Breast epithelium (tissue), 4 donors: Measurements from ENCODE around the gene SIL1. TPM values are rescaled to one million over a fixed set of nuclear protein-coding genes. Genes with fewer than 3 reads are reported as not detected.

ENCODE experiments used
- DNase-seq, 2 donors: peaks; one replicate each; pipeline ENCODE4 v3.0.0-alpha.2; 2019; ENCODE audit warnings: low spot score in 2 of 2
- H3K27ac ChIP-seq, 2 donors: fragments of 200-600 bp; sonication (generic) in 1 of 2; one replicate each; pipeline ENCODE4 v1.5.1; 2016 to 2019; ENCODE audit warnings: mild to moderate bottlenecking in 1 of 2
- H3K27me3 ChIP-seq, 2 donors: fragments of 200-600 bp; sonication (generic) in 1 of 2; one replicate each; pipeline versions ENCODE4 v1.5.1 to v1.6.0; 2017 to 2019; ENCODE audit warnings: control low read depth in 1 of 2, mild to moderate bottlenecking in 1 of 2
- H3K36me3 ChIP-seq: fragments of 200-600 bp; one replicate; pipeline ENCODE4 v1.5.1; 2019
- H3K4me1 ChIP-seq, 2 donors: fragments of 200-600 bp; sonication (generic); one replicate each; pipeline ENCODE4 v1.5.1; 2016 to 2019; ENCODE audit warnings: control low read depth in 1 of 2
- H3K4me3 ChIP-seq, 3 donors: fragments of 200-600 bp; sonication (generic); 1 replicate in 2 of 3; 2 replicates in 1 of 3; pipeline ENCODE4 v1.5.1; 2016 to 2019; ENCODE audit warnings: mild to moderate bottlenecking in 3 of 3, moderate library complexity in 2 of 3
- H3K9me3 ChIP-seq, 2 donors: fragments of 200-600 bp; sonication (generic) in 1 of 2; one replicate each; pipeline ENCODE4 v1.5.1; 2016 to 2019; ENCODE audit warnings: control low read depth in 1 of 2
- CTCF ChIP-seq, 3 donors: fragments of 450-650 bp; IDR thresholded peaks; one replicate each; pipeline ENCODE4 v1.5.1; 2016 to 2017; ENCODE audit warnings: antibody characterized with exemption in 3 of 3, mild to moderate bottlenecking in 3 of 3, moderate library complexity in 3 of 3
- POLR2A ChIP-seq: fragments of 450-650 bp; IDR thresholded peaks from one replicate; pipeline ENCODE4 v1.6.1; 2016; ENCODE audit warnings: antibody characterized with exemption, mild to moderate bottlenecking, moderate library complexity
- POLR2AphosphoS5 ChIP-seq, 3 donors: sonication (generic); formaldehyde crosslinking; IDR thresholded peaks; one replicate each; pipeline ENCODE4 v1.6.1; 2017; ENCODE audit warnings: antibody characterized with exemption in 3 of 3
- intact Hi-C: fragments of 100-400 bp; cut with DNase I; formaldehyde crosslinking; loops from one replicate; pipeline ENCODE4 v1.15.1; 2023; ENCODE audit warnings: low total_unique reads
- total RNA-seq, 3 donors: library from RNA; depleted of rRNA; stranded (reverse); fragments of >200 nt; gene quantifications; one replicate each; pipeline ENCODE4 v1.1.0, GENCODE V29; 2016

SIL1 gene
- total RNA-seq, 3 donors from 2014 or later = 29.9 to 63.9 (median 48.2) TPM

DNA sequence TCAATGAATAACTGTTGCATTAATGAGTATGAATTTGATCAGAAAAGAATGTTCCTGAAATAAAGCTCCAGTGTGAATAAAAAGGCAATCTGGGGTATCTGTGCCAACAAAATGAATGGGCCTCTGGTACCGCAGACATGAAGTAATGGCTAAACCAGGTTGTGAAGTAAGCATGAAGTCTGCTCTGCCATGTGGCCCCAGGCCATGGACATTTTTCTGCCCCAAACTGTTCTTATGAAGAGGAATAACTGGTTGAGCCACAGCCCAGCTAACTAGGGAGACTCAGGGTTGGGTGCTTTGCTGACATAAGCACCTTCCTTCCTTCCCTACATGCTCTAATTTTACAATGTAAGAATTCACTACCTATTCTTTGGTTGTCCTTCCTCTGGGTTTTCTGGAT, 175.6 kb downstream of the SIL1 start:
- H3K4me3 ChIP-seq = no peak overlapping the region
- H3K4me1 ChIP-seq = peaks cover 0 to 4% of the 10 kb centered on the region in 2 donors
- DNase-seq = peak; percentile 73 to 91
- H3K9me3 ChIP-seq = no peaks in the 10 kb centered on the region
- H3K27me3 ChIP-seq = no peaks in the 10 kb centered on the region
- intact Hi-C loops = no loop called here
- peak in 2 of 3 donors; percentile 36 to 47 for TF ChIP-seq POLR2AphosphoS5 (IDR thresholded peaks at IDR 0.05)
- TF ChIP-seq POLR2A = no peak
- H3K36me3 ChIP-seq = no peaks in the 10 kb centered on the region
- H3K27ac ChIP-seq = peak overlapping the region; percentile 30 to 62

GRCh38 chr5:139021346-139021745, 176.8 kb downstream of the SIL1 start:
- H3K36me3 ChIP-seq = no peaks in the 10 kb centered on the region
- H3K27me3 ChIP-seq = no peaks in the 10 kb centered on the region
- TF ChIP-seq POLR2AphosphoS5 (IDR thresholded peaks at IDR 0.05) (no peak), CTCF (IDR thresholded peaks at IDR 0.05) (no peak), POLR2A (no peak)
- no peak for DNase-seq
- no peaks in the 10 kb centered on the region for H3K9me3 ChIP-seq
- no peak overlapping the region for H3K4me3 ChIP-seq
- H3K4me1 ChIP-seq = peaks cover 0 to 4% of the 10 kb centered on the region in 2 donors
- H3K27ac ChIP-seq = no peak overlapping the region
- intact Hi-C loops = no loop called here

- Histone ChIP-seq H3K9me3 (no peaks in the 10 kb centered on the region), H3K27me3 (no peaks in the 10 kb centered on the region), H3K36me3 (no peaks in the 10 kb centered on the region), H3K27ac (no peak overlapping the region), H3K4me3 (no peak overlapping the region), H3K4me1 (peaks cover 0 to 4% of the 10 kb centered on the region in 2 donors)
- TF ChIP-seq POLR2AphosphoS5 (IDR thresholded peaks at IDR 0.05) (no peak), POLR2A (no peak), CTCF (IDR thresholded peaks at IDR 0.05) (no peak)
- intact Hi-C loops = no loop called here
- DNase-seq = no peak
These were observed 178.3 kb downstream of the SIL1 start for GRCh38 chr5:139019880-139020279.

DNA sequence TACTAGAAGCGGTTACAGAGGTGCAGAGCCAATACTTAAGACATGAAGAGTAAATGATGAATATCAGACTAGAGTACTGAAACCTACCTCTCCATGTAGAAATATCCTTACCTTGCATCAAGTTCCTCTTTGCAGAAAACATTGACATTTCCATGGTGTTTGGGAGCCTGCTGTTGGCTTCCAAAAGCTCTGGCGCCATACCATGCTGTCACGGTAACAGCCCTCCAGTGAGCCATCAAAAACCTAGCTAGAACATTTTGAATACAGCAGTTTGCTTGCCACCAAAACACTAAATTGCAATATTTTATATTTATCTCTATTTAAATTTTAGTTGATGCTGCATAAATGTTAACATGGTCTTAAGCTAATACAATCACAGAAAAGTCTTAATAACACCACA, 179.0 kb downstream of the SIL1 start:
- Histone ChIP-seq H3K9me3 (no peaks in the 10 kb centered on the region), H3K36me3 (no peaks in the 10 kb centered on the region), H3K4me3 (no peak overlapping the region), H3K27me3 (no peaks in the 10 kb centered on the region), H3K27ac (no peak overlapping the region), H3K4me1 (peaks cover 0 to 4% of the 10 kb centered on the region in 2 donors)
- TF ChIP-seq CTCF (IDR thresholded peaks at IDR 0.05) (no peak), POLR2AphosphoS5 (IDR thresholded peaks at IDR 0.05) (no peak), POLR2A (no peak)
- no peak for DNase-seq
- intact Hi-C loops = no loop called here

- Histone ChIP-seq H3K9me3 (no peaks in the 10 kb centered on the region), H3K36me3 (no peaks in the 10 kb centered on the region), H3K4me3 (no peak overlapping the region), H3K4me1 (no peaks in the 10 kb centered on the region), H3K27me3 (no peaks in the 10 kb centered on the region), H3K27ac (no peak overlapping the region)
- no peak for DNase-seq
- TF ChIP-seq CTCF (IDR thresholded peaks at IDR 0.05) (no peak), POLR2AphosphoS5 (IDR thresholded peaks at IDR 0.05) (no peak), POLR2A (no peak)
- intact Hi-C loops = no loop called here
These were observed 180.5 kb downstream of the SIL1 start for GRCh38 chr5:139017624-139018023.

DNA sequence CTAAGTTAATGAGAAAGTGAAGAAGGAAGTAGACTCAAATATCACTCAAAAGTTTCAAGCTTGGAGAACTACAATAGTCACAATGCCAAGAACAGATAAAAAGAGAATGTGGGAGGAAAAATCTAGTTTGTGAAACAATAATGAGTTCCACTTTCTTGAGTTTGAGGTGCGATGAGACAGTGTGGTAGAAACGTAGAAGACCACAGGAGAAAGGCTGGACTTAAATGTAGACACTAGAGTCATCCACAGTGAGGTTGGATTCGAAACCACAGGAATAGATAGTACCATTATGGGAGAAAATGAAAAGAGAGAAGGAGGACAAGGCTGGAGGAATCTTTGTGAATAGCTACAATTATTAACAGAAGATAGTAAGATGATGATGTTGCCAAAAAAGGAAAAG, 182.0 kb downstream of the SIL1 start:
- H3K36me3 ChIP-seq = no peaks in the 10 kb centered on the region
- no peaks in the 10 kb centered on the region for H3K9me3 ChIP-seq
- no peaks in the 10 kb centered on the region for H3K27me3 ChIP-seq
- DNase-seq = no peak
- intact Hi-C loops = no loop called here
- H3K4me1 ChIP-seq = no peaks in the 10 kb centered on the region
- H3K27ac ChIP-seq = no peak overlapping the region
- no peak for TF ChIP-seq POLR2AphosphoS5 (IDR thresholded peaks at IDR 0.05)
- no peak overlapping the region for H3K4me3 ChIP-seq
